GM18861 (cell line): ENCODE data around the gene LTBP1.
"Not testable (repeated sequence)": the region's sequence is repeated elsewhere in the genome, so short reads cannot be mapped to it uniquely, and the experiment has no call there.

ENCODE experiments used
- ATAC-seq: cut with Tn5 transposase; IDR thresholded peaks from one replicate; pipeline ENCODE4 v1.9.1; 2021; ENCODE audit not compliant: unreplicated experiment

Gene LTBP1

GRCh38 chr2:32958821-32959220, 12.1 kb downstream of the LTBP1 start:
- ATAC-seq: no peak

- ATAC-seq: no peak
Measured at GRCh38 chr2:32960238-32960637, 13.5 kb downstream of the LTBP1 start.

- ATAC-seq: no peak
Measured at GRCh38 chr2:32960647-32961403, 14.1 kb downstream of the LTBP1 start.

GRCh38 chr2:32962690-32963089, 15.9 kb downstream of the LTBP1 start:
- ATAC-seq: no peak

- no peak for ATAC-seq
Measured at GRCh38 chr2:32963941-32964340, 17.2 kb downstream of the LTBP1 start.

GRCh38 chr2:32965523-32966171, 18.9 kb downstream of the LTBP1 start:
- no peak for ATAC-seq

GRCh38 chr2:32969444-32970162, 22.9 kb downstream of the LTBP1 start:
- ATAC-seq: no peak

- ATAC-seq: not testable (repeated sequence)
Measured at GRCh38 chr2:32973772-32974171, 27.0 kb downstream of the LTBP1 start.

- ATAC-seq: no peak
Measured at GRCh38 chr2:32976409-32977063, 29.8 kb downstream of the LTBP1 start.

GRCh38 chr2:32977228-32977758, 30.5 kb downstream of the LTBP1 start:
- ATAC-seq: no peak

GRCh38 chr2:32981612-32982011, 34.9 kb downstream of the LTBP1 start:
- ATAC-seq: no peak

- not testable (repeated sequence) for ATAC-seq
Measured at GRCh38 chr2:32983193-32983924, 36.6 kb downstream of the LTBP1 start.

- ATAC-seq: no peak
Measured at GRCh38 chr2:32986480-32986879, 39.7 kb downstream of the LTBP1 start.

- no peak for ATAC-seq
Measured at GRCh38 chr2:32988525-32988924, 41.8 kb downstream of the LTBP1 start.

- ATAC-seq: no peak
Measured at GRCh38 chr2:32990556-32990955, 43.8 kb downstream of the LTBP1 start.

GRCh38 chr2:32991091-32991845, 44.5 kb downstream of the LTBP1 start:
- ATAC-seq: no peak

GRCh38 chr2:32993005-32993539, 46.3 kb downstream of the LTBP1 start:
- no peak for ATAC-seq

- no peak for ATAC-seq
Measured at GRCh38 chr2:32997705-32998104, 51.0 kb downstream of the LTBP1 start.

- ATAC-seq: no peak
Measured at GRCh38 chr2:33000986-33001385, 54.2 kb downstream of the LTBP1 start.
